8988T (cell line): ENCODE measurements around the gene ZSCAN29.

Experiments used
- DNase-seq: peaks from one replicate; pipeline ENCODE4 v3.0.0; 2011

ZSCAN29 gene

DNA sequence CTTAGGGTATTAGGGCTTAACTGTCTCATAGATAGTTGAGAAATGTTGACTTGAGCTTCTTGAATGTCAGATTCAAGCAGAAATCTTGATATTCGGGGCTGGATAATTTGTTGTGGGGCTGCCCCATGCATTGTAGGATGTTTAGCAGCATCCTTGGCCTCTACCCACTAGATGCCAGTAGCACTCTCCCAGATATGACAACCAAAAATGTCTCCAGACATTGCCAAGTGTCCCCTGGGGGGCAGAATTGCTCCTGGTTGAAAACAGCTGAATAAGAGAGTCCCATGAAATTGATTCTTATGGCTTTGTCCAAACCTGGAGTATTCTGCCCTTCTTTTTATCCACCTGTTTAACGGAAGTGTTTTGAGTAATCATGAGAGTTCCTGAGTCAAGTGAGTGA, 24.5 kb downstream of the ZSCAN29 start:
- DNase-seq: no peak

GRCh38 chr15:43330780-43331087, 40.1 kb downstream of the ZSCAN29 start:
- DNase-seq: no peak

DNA sequence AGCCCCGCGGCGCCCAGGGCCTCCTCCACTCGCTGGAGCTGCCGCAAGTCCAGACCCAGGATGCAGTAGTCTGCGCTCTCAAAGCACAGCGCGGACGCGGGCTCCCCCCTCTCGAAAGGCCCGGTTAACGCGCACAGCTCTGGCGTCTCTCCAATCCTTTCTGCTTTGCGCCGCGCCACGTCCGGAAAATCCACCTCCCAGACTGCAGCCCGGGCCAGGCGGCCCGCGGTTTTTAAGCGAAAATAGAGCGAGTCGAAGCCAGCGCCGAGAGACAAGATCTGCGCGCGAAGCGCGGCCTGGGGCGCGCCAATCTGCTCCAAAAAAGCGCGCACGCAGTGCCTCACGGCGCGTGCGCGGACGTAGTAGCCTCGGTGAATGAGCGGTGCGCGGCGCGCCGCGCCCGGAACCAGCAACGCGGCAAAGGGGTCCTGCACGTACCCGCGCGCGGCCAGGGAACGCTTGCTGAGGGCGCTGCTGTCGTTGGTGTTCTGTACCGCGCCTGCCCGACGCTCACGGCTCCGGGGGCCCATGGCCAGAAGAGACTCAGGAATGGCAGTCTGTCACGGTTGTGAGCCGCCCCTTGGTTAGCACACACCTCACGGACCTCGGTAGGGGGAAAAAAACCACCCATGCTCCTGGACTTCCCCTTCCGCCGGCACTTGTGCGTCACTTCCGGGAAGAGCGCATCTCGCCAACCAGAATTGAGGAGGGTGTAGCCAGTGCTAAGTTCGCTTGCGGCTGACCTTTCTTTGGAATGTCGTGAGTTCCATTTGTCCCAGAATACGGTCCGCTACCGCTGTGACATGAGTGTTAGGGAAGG, 40.7 kb downstream of the ZSCAN29 start, which contains the start of gene LCMT2:
Gene LCMT2, minus strand, starts transcription at position 614 of the 820 bp plus-strand sequence. Its CDS starts 84 bp downstream, at position 530.
- peak; percentile 48 for DNase-seq

DNA sequence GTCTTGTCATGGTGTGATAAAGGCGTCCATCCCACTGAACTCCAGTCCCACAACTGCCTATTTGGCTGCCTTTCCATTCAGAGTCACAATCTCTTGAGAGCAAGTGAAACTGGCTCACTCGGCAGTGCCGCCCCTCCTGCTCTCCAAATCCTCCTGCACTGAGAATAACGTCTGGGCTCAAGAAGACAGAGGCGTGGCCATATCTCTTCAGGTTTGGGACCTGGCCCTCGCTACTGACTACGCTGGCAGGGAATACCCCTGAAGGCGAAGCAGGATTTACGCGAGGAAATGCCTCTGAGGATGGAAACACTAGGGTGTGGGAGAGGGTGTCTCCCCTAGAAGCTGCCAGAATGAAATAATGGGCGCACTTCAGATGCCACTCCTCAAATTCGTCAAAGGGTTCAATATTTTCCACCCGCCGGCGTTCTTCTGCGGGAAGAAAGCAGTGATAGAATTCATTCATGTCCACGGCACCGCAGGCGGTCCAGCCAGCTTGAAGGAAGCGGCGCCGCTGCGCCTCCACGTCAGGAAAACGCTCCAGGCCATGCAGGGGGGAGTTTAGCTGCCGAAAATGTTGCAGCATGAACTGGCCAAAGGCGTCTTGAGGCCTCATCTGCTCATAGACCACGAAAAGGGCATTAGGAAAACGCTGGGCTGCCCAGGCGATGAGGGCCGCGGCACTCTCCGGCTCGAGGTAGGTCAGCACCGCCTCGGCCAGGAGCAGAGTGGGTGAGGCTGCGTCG, 41.5 kb downstream of the ZSCAN29 start:
- no peak for DNase-seq

GRCh38 chr15:43325039-43325684, 45.7 kb downstream of the ZSCAN29 start:
- no peak for DNase-seq

- DNase-seq: no peak
Measured at GRCh38 chr15:43318990-43319771, 51.7 kb downstream of the ZSCAN29 start.

GRCh38 chr15:43317566-43318184, 53.2 kb downstream of the ZSCAN29 start:
- DNase-seq: no peak

DNA sequence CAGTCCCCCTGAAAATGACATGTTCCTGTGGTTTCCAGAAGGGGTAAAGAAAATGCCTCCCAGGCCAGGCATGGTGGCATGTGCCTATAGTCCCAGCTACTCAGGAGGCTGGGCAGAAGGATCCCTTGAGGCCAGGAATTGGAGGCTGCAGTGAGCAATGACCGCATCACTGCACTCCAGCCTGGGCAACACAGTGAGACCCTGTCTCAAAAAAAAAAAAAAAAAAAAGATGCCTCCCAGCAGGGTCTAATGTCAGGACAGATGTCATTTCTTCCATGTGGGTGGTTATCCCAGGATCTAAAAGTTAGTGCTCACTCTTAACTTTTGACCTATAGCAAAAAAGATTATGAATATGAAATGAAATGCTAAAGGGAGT, 53.9 kb downstream of the ZSCAN29 start:
- no peak for DNase-seq

DNA sequence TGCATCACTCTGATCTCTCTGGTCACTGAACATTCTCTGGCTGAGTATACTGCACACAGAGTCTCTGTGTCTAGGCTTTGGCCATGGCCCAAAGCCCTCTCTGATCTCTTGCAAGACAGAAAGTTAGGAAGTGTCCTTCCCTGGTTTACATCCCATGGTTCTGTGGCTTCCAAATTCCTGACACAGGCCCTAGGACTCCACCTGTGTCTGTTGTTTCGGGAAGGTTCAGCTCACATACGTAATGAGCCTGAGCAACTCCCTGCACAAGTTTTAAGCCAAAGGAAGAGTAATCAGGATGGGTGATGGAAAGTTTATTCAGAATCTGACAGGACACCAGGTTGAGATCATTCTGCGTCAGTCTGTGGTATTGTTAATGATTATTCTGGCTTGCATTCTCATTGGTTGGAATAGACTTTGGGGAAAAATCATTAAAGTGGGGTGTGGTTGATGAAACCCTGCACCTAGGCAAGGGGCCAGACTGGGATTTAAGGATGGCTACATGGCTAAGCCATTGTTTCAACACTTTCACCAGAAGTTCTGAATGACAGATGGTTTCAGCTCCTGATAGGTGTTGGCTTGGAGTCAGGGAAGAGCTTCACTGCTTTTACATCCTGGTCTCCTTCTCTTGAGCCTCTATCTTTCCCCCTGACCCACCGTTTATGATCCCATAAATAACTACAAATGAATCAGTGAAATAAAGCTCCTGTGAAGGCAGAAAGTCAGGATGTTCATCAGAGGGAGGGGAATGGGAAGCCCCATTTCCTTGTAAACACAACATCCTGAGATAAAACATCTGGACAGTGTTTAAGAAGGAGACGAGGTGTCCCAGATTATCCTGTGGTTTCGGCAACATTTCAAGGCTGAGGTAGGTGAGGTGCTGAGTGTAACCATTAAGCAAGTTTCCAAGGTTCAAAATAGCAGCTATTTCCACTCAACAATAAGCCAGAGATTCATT, 54.5 kb downstream of the ZSCAN29 start:
- DNase-seq: no peak

- DNase-seq: no peak
Measured at GRCh38 chr15:43314171-43314570, 56.7 kb downstream of the ZSCAN29 start.

DNA sequence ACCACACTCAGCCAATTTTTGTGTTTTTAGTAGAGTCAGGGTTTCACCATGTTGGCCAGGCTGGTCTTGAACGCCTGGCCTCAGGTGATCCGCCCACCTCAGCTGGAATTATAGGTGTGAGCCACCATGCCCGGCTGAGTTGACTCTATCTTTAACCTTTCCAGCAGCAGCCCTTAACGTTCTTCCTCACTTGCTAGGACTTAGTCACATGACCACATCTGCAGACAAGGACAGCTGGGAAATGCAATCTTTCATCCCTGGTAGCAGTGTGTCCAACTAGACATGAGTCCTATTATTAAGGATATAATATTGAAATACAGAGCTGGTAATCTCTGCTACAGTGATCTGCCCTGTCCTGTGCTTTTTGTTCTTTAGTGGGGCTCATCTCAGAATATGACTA, 58.5 kb downstream of the ZSCAN29 start:
- DNase-seq: no peak
